ENCODE data around the gene ADRB1.

ADRB1 gene

GRCh38 chr10:114058297-114058696, 14.6 kb downstream of the ADRB1 start:
- no peak for FAIRE-seq

DNA sequence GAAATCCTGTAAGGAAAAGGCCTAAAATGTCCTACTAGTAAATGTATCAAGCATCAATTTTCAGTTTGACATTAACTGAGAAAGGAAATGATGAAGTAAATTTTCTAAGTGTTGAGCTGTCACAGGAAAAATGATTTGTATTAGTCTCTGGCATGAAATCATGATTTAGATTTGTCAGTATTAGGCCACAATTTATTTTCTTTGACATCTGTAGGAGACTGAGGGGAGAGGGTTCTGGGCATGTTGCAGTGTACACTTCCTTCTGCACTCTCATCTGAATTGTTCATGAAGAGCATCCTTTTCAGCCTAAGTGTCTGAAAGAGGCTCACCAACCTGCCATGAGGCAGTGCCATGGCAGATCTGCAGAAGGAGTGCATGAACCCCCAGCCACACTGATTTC, 15.9 kb downstream of the ADRB1 start:
- no peak for FAIRE-seq

DNA sequence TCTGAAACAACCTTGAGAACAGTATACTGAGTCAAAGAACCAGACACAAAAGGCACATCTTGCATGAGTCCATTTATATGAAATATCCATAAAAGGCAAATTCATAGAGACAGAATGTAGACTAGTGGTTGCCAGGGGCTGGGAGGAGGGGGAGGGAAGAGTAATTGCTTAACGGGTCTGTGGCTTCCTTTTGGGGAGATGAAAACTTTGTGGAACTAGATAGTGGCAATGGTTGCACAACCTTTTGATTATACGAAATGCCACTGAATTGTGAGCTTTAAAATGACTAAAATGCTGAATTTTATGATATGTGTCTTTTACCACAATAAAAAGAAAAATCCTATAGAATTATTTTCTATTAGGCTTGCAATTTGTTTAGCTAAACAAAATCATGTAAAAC, 16.8 kb downstream of the ADRB1 start:
- FAIRE-seq, result no peak

- no peak for FAIRE-seq
These were observed 17.5 kb downstream of the ADRB1 start for GRCh38 chr10:114061148-114061547.

GRCh38 chr10:114061789-114062188, 18.1 kb downstream of the ADRB1 start:
- FAIRE-seq, result no peak

DNA sequence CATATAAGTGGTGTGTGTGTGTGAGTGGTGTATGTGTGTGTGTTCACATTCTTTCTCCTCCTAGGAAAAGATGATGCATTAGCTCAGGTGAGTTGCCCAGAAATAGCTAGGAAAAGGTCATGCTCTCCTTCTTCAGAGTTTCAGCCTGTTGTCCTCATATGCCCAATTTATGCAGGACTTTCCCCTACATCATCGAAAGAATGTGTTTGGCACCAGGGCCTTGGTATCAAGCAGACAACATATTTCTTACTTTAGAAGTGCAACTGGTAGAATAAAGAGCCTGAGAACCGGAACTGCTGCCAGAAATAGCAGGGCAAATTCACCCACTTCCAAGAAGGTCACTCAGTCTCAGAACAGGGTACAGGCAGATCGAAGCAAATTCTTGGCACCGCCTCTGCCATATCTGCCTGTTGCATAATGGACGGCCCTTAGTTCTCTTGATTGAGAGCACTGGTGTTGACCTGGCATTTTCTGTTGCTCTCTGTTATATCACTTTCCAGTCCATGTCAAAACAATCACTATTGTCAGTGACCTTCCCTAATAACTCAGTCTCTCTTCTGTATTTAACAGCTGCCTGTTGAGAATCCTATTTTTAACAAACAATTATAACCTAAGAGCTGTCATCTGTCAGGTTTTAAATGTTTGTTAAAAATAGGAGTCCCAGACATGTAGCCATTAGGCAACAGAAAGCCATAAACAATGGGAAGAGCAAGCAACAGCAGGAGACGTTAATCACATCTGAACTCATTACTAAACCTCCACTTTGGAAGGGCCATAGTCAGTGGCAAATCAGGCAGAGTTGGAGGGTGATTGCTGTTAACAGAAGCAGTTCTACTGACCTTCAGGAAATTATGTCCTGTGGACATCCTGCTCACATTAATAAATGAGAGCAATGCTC, 20.7 kb downstream of the ADRB1 start:
- FAIRE-seq, result no peak

GRCh38 chr10:114065049-114065435, 21.4 kb downstream of the ADRB1 start:
- no peak for FAIRE-seq

- no peak for FAIRE-seq
These were observed 24.5 kb downstream of the ADRB1 start for GRCh38 chr10:114068054-114068707.

GRCh38 chr10:114070710-114071109, 27.0 kb downstream of the ADRB1 start:
- FAIRE-seq, result no peak

DNA sequence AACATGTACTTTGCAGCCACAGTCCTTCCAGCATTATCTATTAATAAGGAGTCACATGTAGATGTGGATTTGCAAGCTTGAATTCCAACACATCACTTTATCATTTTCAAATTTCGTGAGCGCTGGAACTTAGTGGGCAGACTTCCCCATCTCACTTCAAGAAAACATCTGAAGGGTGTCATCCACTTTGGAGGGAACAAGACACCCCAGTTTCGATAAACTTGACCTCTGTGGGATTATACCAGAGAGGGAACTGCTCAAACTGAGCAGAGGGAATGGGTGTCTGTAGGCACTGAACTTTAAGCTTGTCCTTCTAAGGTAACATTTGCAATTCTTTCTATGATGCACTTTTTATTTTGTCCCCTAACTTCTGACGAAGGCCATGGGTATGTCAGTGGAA, 27.5 kb downstream of the ADRB1 start:
- no peak for FAIRE-seq

DNA sequence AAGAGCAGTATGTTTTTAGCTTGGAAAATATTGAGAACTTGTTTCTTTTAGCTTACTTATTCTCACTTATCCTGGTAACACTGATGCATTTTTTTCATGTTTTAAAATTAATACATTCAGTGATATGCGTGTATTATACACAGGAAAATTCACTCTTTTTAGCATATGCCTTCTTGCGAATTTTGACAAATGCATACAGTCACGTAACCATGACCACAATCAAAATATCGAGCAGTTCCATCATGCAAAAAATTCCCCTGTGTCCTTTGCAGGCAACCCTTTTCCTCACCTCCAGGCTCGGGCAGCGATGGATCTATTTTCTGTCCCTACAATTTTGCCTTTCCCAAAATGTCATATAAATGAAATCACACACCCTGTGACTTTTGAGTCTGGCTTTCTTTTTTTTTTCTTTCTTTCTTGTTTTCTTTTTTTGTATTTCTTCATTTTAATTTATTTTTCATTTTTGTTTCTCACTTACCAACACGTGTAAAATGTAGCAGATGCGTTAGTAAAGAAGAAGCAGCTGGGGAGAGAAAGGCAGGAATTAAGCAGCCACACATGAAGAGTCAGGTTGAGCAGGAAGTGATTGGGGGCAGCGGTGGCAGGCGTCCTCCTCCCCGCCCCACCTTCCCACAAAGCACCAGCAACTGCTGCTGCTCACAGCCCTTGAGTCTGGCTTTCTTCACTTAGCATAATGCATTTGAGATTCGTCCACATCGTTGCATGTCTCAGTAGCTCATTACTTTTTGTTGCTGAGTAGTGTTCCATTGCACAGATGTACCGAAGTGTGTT, 29.9 kb downstream of the ADRB1 start:
- no peak for FAIRE-seq

DNA sequence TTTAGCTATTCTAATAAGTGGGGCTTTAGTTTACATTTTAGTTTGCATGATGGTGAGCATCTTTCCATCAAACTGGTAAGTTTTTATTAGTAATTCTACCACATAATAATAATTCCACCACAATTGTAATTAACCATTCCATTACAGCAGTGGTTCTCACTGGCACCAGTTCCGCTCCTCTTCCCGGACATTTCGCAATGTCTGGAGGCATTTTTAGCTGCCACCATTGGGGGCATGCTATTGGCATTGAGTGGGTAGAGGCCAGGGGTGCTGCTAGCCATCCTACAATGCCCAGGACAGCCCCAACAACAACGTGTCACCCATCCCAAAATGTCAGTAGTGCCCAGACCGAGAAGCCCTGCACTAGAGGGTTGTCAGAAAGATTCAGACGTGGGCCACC, 31.4 kb downstream of the ADRB1 start:
- FAIRE-seq, result no peak

DNA sequence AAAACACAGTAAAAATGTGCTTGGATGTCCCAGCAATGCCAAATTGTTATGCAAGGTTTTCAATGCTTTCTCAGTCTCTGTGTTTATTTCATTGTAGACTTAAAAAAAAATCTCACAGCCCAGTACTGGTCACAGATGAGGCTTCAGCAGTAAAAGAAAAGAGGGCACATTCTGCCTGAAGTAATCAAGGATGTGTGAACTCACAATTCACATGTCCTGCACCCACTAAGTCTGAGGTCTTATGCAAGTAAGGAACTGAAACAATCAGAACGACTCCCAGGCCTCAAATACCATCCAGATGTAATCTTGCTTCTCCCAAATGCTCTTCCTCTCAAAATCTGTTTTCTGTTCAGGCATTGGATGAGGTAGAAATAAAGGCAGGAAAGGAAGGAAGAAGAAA, 33.7 kb downstream of the ADRB1 start:
- FAIRE-seq, result no peak

- no peak for FAIRE-seq
These were observed 34.2 kb downstream of the ADRB1 start for GRCh38 chr10:114077815-114078219.

DNA sequence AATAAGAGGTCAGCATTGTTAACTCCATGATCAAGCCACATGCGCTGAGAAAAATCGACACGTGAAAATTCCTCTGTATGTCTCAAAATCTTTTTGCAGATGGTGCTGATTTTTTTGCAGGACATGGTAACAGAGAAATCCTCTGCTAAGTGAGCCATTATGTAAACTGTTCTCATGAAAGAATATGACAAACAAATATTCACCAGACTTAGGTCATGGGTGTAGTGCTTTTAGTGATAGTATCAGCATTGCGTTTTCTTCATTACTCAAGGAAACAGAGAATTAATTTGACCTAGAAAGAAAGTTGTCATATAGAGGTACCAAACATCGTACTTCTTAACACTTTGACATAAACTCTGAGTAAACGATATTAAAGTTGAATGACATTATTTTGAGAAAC, 34.7 kb downstream of the ADRB1 start:
- FAIRE-seq, result no peak

DNA sequence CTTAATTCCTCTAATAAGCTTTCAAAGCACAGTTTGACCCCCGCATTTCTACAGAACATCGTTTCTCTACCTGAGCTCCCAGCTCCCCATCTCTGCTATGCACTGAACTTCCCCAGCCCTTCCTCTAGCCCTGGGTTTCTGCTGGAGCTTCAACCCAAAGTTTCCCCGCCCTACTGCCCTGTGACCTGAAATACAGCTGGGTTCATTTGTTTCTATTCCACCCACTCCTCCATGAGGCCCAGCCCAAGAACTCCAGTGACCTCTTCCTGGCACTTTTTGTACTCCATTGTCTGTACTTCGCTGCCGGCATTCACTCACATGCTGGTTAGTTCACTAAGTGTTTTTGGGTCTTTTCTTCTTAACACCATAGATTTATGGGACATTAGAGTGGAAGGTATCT, 35.8 kb downstream of the ADRB1 start:
- FAIRE-seq, result no peak

DNA sequence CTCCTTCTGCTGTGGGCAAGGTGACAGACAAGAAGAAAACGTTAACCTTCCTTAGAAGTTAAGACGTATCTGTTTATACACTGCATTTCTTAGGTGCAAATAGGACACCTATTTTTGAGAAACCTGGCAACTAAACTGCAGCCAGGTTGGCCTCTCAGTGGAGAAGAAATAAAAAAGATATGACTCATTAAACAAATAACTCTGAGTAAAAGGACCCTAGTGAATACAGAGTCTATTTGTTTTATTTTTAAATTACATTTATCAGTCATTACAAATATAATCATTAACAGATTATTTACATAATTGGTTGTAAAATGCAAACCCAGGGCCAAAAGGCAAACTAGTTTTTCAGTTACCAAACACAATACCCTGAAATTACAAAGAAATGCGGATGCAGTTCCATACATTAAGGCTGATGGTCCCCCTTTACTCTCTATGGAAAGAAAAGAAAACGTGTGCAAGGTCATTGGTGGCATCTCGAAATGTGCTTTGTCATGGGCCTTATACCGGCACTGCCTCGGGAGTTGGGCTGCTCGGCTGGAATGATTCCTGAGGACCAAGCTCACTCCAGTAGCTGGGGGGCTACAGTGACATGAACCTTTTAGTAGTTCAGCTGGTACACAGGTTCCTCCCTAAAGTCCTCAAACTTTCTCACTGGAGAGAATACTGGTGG, 38.4 kb downstream of the ADRB1 start:
- no peak for FAIRE-seq

DNA sequence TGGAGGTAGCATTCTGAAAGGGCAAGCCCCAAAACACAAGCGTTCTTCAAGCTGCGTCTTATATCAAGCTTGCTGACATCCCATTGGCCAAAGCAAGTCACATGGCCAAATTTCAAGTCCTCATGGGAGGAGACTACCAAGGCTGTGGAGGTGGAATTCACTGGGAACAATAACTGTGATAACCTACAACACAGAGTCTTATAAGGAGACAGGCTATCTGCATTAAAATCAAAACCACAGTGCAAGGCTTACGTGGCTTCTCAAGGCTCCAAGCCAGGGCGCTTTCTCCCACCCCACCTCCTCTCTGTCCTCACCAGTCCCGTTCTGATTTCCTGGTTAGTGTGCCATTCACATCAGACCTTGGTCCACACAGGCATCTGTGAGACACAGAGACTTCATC, 39.4 kb downstream of the ADRB1 start:
- no peak for FAIRE-seq

GRCh38 chr10:114084215-114084614, 40.5 kb downstream of the ADRB1 start:
- no peak for FAIRE-seq

- no peak for FAIRE-seq
These were observed 43.6 kb downstream of the ADRB1 start for GRCh38 chr10:114087255-114087654.

GRCh38 chr10:114087655-114088054, 44.0 kb downstream of the ADRB1 start:
- no peak for FAIRE-seq

DNA sequence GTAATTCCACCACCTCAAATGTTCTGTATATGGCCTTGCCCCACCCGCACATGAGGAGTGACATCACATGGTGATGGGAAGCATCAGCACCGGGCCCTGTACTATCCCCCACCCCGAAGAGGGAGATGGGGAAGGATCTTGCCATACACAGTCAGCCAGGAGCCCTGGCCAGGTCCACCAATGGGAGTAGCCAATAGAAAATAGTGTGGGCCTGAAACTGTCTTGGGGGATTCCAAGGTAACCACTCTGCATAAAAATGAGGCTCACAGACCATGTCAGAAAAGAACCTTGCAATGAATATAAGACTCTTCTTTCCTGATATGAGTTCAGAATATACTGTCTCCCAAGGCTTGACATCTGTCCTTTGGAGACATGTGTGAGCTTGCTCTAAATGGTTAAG, 51.1 kb downstream of the ADRB1 start:
- no peak for FAIRE-seq
